HCT116 (cell line): ENCODE measurements around the gene DRG2. TPM values are rescaled to one million over a fixed set of nuclear protein-coding genes. Genes with fewer than 3 reads are reported as not detected.

ENCODE experiments used
- ATAC-seq: fragments of 200-7000 bp; cut with Tn5 transposase; 2 replicates; pipeline ENCODE4 v1.9.1; 2020; ENCODE audit warnings: mild to moderate bottlenecking, moderate library complexity
- BruUV-seq: library from RNA; stranded (reverse); fragments of 400-500 nt; replicated peaks from 2 replicates; lab custom pipeline; 2021; lab: Mats Ljungman, UMichigan
- CTCF ChIA-PET: fragments of 300-600 bp; sonication (Branson Sonifier 250); formaldehyde crosslinking; loops from one replicate; lab custom pipeline; 2021; ENCODE audit warnings: antibody characterized with exemption; lab: Charles Lee
- POLR2A ChIA-PET: fragments of 300-600, 350-600 bp; sonication (Branson Sonifier 250); formaldehyde crosslinking; loops from one replicate; lab custom pipeline; 2021; ENCODE audit warnings: antibody characterized with exemption; lab: Charles Lee
- RAD21 ChIA-PET, 2 experiments: fragments of 300-600 bp; sonication (Branson Sonifier 250); formaldehyde crosslinking; loops; one replicate each; lab custom pipeline; 2023; ENCODE audit warnings: low total read pairs in 2 of 2; ENCODE audit not compliant: uncharacterized antibody in 2 of 2, unreplicated experiment in 2 of 2, low non-redundant PET in 1 of 2; lab: Charles Lee
- DNase-seq: peaks from one replicate; pipeline ENCODE4 v3.0.0-alpha.2; 2010; ENCODE audit warnings: low read depth, low spot score
- H2AFZ ChIP-seq: fragments of 200-600 bp; shearing (Covaris generic), sonication (generic); 2 replicates; pipeline ENCODE4 v1.6.1; 2017; ENCODE audit warnings: low read depth, mixed run types, mixed read lengths, antibody characterized with exemption, low read length; ENCODE audit not compliant: poor library complexity, severe bottlenecking
- H3K27ac ChIP-seq: 2 replicates; pipeline ENCODE4 v1.5.1; 2012; ENCODE audit warnings: low read depth, low read length
- H3K27me3 ChIP-seq: fragments of 200-600 bp; sonication (generic); 2 replicates; pipeline ENCODE4 v1.6.1; 2016; ENCODE audit warnings: mixed run types, low read length, mixed read lengths; ENCODE audit not compliant: insufficient read depth
- H3K36me3 ChIP-seq, 2 experiments: fragments of 200-500 bp in 1 of 2; fragments of 200-600 bp in 1 of 2; sonication (Bioruptor generic) in 1 of 2; sonication (generic) in 1 of 2; 2 replicates each; pipeline versions ENCODE4 v1.5.1 to v1.6.1; 2014 to 2016; ENCODE audit warnings: low read length in 2 of 2, inconsistent platforms in 1 of 2, mixed read lengths in 1 of 2, mixed run types in 1 of 2; ENCODE audit not compliant: insufficient read depth in 2 of 2, control insufficient read depth in 1 of 2
- H3K4me1 ChIP-seq, 2 experiments: fragments of 200-600 bp in 1 of 2; sonication (generic) in 1 of 2; 2 replicates each; pipeline versions ENCODE4 v1.5.1 to v1.6.1; 2012 to 2017; ENCODE audit warnings: low read length in 2 of 2, inconsistent platforms in 1 of 2, mild to moderate bottlenecking in 1 of 2, mixed read lengths in 1 of 2, mixed run types in 1 of 2, moderate library complexity in 1 of 2; ENCODE audit not compliant: insufficient read depth in 2 of 2, control insufficient read depth in 1 of 2
- H3K4me2 ChIP-seq: fragments of 200-600 bp; sonication (generic); 2 replicates; pipeline ENCODE4 v1.6.1; 2017; ENCODE audit warnings: mixed run types, low read length, mixed read lengths
- H3K4me3 ChIP-seq, 2 experiments: fragments of 200-600 bp in 1 of 2; sonication (generic) in 1 of 2; replicated peaks in 1 of 2; 2 replicates each; pipeline ENCODE4 v1.5.1; 2011 to 2016; ENCODE audit warnings: low read length in 2 of 2, control low read depth in 1 of 2, low read depth in 1 of 2, mild to moderate bottlenecking in 1 of 2, mixed read lengths in 1 of 2, mixed run types in 1 of 2
- H3K79me2 ChIP-seq: fragments of 200-600 bp; sonication (generic); 2 replicates; pipeline ENCODE4 v1.6.1; 2017; ENCODE audit warnings: mild to moderate bottlenecking, mixed run types, low read length, moderate library complexity, mixed read lengths; ENCODE audit not compliant: insufficient read depth
- H3K9ac ChIP-seq: fragments of 200-600 bp; sonication (generic); 2 replicates; pipeline ENCODE4 v1.6.1; 2016; ENCODE audit warnings: low read length, mixed read lengths
- H3K9me2 ChIP-seq: fragments of 200-600 bp; sonication (generic), shearing (Covaris generic); 2 replicates; pipeline ENCODE4 v1.6.1; 2017; ENCODE audit warnings: mixed run types, mild to moderate bottlenecking, moderate library complexity; ENCODE audit not compliant: insufficient read depth
- H3K9me3 ChIP-seq, 2 experiments: fragments of 200-500 bp in 1 of 2; fragments of 200-600 bp in 1 of 2; sonication (Bioruptor generic) in 1 of 2; sonication (generic) in 1 of 2; 2 replicates each; pipeline ENCODE4 v1.6.1; 2014 to 2017; ENCODE audit warnings: low read length in 2 of 2, mixed read lengths in 2 of 2, inconsistent platforms in 1 of 2, low read depth in 1 of 2, mild to moderate bottlenecking in 1 of 2, mixed run types in 1 of 2, moderate library complexity in 1 of 2; ENCODE audit not compliant: control insufficient read depth in 1 of 2, insufficient read depth in 1 of 2
- H4K20me1 ChIP-seq: fragments of 200-600 bp; sonication (generic), shearing (Covaris generic); 2 replicates; pipeline ENCODE4 v1.6.1; 2017; ENCODE audit warnings: mixed run types, mild to moderate bottlenecking, moderate library complexity; ENCODE audit not compliant: insufficient read depth
- CBX3 ChIP-seq: IDR thresholded peaks from 2 replicates; pipeline ENCODE4 v1.6.1; 2012; ENCODE audit warnings: low read depth
- EGR1 ChIP-seq: IDR thresholded peaks from 2 replicates; pipeline ENCODE4 v1.6.1; 2012; ENCODE audit warnings: low read depth
- ELF1 ChIP-seq: IDR thresholded peaks from 2 replicates; pipeline ENCODE4 v1.6.1; 2012; ENCODE audit warnings: low read depth, borderline replicate concordance
- SP1 ChIP-seq: IDR thresholded peaks from 2 replicates; pipeline ENCODE4 v1.6.1; 2012; ENCODE audit warnings: low read depth
- TCF7L2 ChIP-seq: IDR thresholded peaks from 2 replicates; pipeline ENCODE4 v1.7.0; 2011; ENCODE audit warnings: borderline replicate concordance, inconsistent platforms; ENCODE audit not compliant: insufficient read depth, insufficient read length; ENCODE audit errors: extremely low read depth
- ZFX ChIP-seq: fragments of 450-650 bp; IDR thresholded peaks from 2 replicates; pipeline ENCODE4 v1.6.1; 2017
- intact Hi-C: fragments of 100-400 bp; cut with micrococcal nuclease; formaldehyde crosslinking; loops from 2 replicates; pipeline ENCODE4 v1.10.0; 2022
- total RNA-seq: library from RNA; stranded (reverse); gene quantifications from one replicate; pipeline ENCODE4 v1.2.1, GENCODE V29; 2021; ENCODE audit not compliant: unreplicated experiment
- TF ChIP-seq, protein P1 (sequence below): IDR thresholded peaks from 2 replicates; pipeline ENCODE4 v1.6.1; 2012
- TF ChIP-seq, protein P2 (sequence below): IDR thresholded peaks from 2 replicates; pipeline ENCODE4 v1.6.1; 2012; ENCODE audit warnings: low read depth

DRG2 gene
- total RNA-seq, 1 experiment from 2014 or later, result 41.0 TPM

DNA sequence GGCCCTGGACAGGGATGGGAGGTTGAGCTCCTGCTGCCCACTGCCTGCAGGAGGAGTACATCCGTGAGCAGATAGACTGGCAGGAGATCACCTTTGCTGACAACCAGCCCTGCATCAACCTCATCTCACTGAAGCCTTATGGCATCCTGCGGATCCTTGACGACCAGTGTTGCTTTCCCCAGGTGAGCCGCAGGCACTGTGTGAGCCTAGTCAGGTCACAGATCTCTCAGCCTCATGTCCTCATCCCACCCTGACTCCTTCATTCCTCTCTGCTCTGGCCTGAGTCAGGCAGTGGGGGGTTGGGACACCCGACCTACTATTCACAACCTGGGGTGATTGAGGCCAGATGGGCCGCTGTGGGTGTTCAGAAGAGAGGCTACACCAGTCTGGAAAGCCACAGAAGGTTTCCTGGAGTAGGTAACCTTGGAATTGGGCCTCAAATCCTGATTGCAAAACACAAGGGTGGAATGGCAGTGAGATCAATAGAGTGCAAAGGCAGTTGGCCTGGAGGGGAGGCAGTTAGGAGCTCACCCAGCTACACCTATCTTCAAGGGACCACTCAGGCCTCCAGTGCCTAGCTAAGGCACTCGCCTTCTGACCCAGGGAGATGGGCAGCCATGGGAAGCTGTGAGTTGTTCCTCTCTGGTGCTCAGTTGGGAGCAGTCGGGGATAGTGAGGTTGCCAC, 50.5 kb downstream of the DRG2 start:
- H3K27ac ChIP-seq, result no peak overlapping the region
- BruUV-seq, result no TSS peak
- H3K4me2 ChIP-seq, result no peak overlapping the region
- ChIA-PET POLR2A (no interaction called here), CTCF (interaction anchor here (1.4 to 5.7 kb wide), 2 partner anchors 11 to 15 kb away, joined by 3 to 27 read pairs; no protein-coding TSS in a partner anchor), RAD21 (no interaction called here)
- H3K27me3 ChIP-seq, result no peaks in the 10 kb centered on the region
- no peak overlapping the region for H3K4me3 ChIP-seq
- H3K9ac ChIP-seq, result no peak overlapping the region
- H3K79me2 ChIP-seq, result no peaks in the 10 kb centered on the region
- no peaks in the 10 kb centered on the region for H3K36me3 ChIP-seq
- H3K4me1 ChIP-seq, result no peaks in the 10 kb centered on the region
- H4K20me1 ChIP-seq, result no peaks in the 10 kb centered on the region
- intact Hi-C loops, result no loop called here
- TF ChIP-seq CBX3, result no peak
- TF ChIP-seq SP1, result no peak
- TF ChIP-seq TCF7L2, result no peak
- TF ChIP-seq ELF1, result no peak
- TF ChIP-seq, protein P1, sequence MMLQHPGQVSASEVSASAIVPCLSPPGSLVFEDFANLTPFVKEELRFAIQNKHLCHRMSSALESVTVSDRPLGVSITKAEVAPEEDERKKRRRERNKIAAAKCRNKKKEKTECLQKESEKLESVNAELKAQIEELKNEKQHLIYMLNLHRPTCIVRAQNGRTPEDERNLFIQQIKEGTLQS, result no peak
- no peak for TF ChIP-seq ZFX
- TF ChIP-seq, protein P2, sequence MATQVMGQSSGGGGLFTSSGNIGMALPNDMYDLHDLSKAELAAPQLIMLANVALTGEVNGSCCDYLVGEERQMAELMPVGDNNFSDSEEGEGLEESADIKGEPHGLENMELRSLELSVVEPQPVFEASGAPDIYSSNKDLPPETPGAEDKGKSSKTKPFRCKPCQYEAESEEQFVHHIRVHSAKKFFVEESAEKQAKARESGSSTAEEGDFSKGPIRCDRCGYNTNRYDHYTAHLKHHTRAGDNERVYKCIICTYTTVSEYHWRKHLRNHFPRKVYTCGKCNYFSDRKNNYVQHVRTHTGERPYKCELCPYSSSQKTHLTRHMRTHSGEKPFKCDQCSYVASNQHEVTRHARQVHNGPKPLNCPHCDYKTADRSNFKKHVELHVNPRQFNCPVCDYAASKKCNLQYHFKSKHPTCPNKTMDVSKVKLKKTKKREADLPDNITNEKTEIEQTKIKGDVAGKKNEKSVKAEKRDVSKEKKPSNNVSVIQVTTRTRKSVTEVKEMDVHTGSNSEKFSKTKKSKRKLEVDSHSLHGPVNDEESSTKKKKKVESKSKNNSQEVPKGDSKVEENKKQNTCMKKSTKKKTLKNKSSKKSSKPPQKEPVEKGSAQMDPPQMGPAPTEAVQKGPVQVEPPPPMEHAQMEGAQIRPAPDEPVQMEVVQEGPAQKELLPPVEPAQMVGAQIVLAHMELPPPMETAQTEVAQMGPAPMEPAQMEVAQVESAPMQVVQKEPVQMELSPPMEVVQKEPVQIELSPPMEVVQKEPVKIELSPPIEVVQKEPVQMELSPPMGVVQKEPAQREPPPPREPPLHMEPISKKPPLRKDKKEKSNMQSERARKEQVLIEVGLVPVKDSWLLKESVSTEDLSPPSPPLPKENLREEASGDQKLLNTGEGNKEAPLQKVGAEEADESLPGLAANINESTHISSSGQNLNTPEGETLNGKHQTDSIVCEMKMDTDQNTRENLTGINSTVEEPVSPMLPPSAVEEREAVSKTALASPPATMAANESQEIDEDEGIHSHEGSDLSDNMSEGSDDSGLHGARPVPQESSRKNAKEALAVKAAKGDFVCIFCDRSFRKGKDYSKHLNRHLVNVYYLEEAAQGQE, result no peak
- TF ChIP-seq EGR1, result no peak
- H3K9me3 ChIP-seq, result no peaks in the 10 kb centered on the region
- DNase-seq, result no peak
- no peaks in the 10 kb centered on the region for H3K9me2 ChIP-seq
- no peak overlapping the region for H2AFZ ChIP-seq
- ATAC-seq, result no peak
